ENCODE results near the gene UNC5A.

UNC5A gene

GRCh38 chr5:176875783-176876505 is 65.6 kb downstream of the UNC5A start:
- DNase-seq (ENCODE audit: low read depth) = no peak
- TF ChIP-seq CTCF (IDR thresholded peaks at IDR 0.05; ENCODE audit: low read depth, low read length, missing control alignments) = no peak
- in situ Hi-C loops (cut with HindIII; ENCODE audit: low sequenced_read_pairs) = no loop called here
- no peak overlapping the region for H3K4me3 ChIP-seq (ENCODE audit: low read depth, low read length)

GRCh38 chr5:176876506-176877431 is 66.4 kb downstream of the UNC5A start:
- no peak overlapping the region for H3K4me3 ChIP-seq (ENCODE audit: low read depth, low read length)
- no peak for TF ChIP-seq CTCF (IDR thresholded peaks at IDR 0.05; ENCODE audit: low read depth, low read length, missing control alignments)
- no peak for DNase-seq (ENCODE audit: low read depth)
- in situ Hi-C loops (cut with HindIII; ENCODE audit: low sequenced_read_pairs) = no loop called here

- no peak overlapping the region for H3K4me3 ChIP-seq (ENCODE audit: low read depth, low read length)
- in situ Hi-C loops (cut with HindIII; ENCODE audit: low sequenced_read_pairs) = no loop called here
Observed at GRCh38 chr5:176877793-176878331, 67.5 kb downstream of the UNC5A start.

GRCh38 chr5:176878463-176878862 is 68.1 kb downstream of the UNC5A start:
- in situ Hi-C loops (cut with HindIII; ENCODE audit: low sequenced_read_pairs) = no loop called here
- no peak overlapping the region for H3K4me3 ChIP-seq (ENCODE audit: low read depth, low read length)
- DNase-seq (ENCODE audit: low read depth) = no peak
- no peak for TF ChIP-seq CTCF (IDR thresholded peaks at IDR 0.05; ENCODE audit: low read depth, low read length, missing control alignments)

More at GRCh38 chr5:176877793-176878331, 67.5 kb downstream of the UNC5A start:
- no peak for TF ChIP-seq CTCF (IDR thresholded peaks at IDR 0.05; ENCODE audit: low read depth, low read length, missing control alignments)
- no peak for DNase-seq (ENCODE audit: low read depth)

GRCh38 chr5:176878906-176879662 is 68.7 kb downstream of the UNC5A start:
- DNase-seq (ENCODE audit: low read depth) = no peak
- no peak for TF ChIP-seq CTCF (IDR thresholded peaks at IDR 0.05; ENCODE audit: low read depth, low read length, missing control alignments)
- in situ Hi-C loops (cut with HindIII; ENCODE audit: low sequenced_read_pairs) = no loop called here
- H3K4me3 ChIP-seq (ENCODE audit: low read depth, low read length) = no peak overlapping the region

All from astrocyte of the cerebellum (primary cell).